ENCODE results near the gene FOXC1.

The FOXC1 gene

GRCh38 chr6:1609648-1610496 is at the start of gene FOXC1:
FOXC1 (plus strand) TSS chr6:1609915; CDS start chr6:1610446, 531 bp downstream.
- DNase-seq = peak; percentile 72 to 74

DNA sequence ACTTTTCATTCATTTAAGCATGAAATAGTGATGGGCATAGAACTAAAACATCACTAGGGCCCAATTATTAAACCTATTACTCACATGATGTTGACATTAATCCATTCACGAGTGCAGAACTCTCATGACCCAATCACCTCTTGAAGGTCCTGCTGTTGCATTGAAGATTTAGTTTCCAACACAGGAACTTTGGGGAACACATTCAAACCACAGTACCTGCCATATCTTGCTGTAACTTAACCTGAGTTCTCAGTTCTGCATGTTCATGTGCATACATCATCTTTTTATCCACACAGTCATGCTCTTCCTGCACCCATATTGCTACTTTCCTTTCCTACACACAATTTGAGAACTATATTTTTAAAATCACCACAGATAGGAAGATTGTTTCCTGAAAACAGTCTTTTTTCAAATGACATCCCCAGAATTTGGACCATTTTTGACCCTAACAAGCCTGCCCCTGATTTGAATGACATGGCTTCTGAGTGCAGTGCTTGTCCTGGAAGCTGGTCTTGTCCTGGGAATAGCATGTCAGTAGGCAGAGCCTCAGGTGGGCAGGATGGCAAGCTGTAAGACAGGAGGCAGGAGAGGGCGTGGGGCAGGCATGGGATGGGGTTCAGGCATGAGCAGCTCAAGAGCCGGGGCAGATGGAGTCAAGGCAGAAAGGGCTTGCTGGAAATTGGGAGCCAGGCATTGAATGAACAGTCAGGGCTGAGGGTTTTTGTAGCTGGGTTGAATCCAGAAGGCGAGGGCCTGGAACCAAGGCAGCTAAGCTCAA is 49.2 kb upstream of the FOXC1 start:
- DNase-seq = no peak

GRCh38 chr6:1561355-1561754 is 48.4 kb upstream of the FOXC1 start:
- no peak for DNase-seq

- DNase-seq = no peak
Measured at GRCh38 chr6:1562171-1562955, 47.4 kb upstream of the FOXC1 start.

DNA sequence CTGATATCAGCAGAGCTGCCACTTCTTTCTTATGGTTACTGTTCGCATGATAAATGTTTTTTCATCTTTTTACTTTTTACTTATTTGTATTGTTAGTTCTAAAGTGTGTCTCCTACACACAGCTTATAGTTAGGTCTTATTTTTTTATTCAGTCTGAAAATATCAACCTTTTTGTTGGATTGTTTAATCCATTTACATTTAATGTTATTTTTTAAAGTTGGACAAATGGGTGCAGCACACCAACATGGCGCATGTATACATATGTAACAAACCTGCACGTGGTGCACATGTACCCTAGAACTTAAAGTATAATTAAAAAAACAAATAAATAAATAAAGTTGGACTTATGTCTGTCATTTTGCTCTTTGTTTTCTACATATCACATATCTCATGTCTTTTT is 40.3 kb upstream of the FOXC1 start:
- no peak for DNase-seq

DNA sequence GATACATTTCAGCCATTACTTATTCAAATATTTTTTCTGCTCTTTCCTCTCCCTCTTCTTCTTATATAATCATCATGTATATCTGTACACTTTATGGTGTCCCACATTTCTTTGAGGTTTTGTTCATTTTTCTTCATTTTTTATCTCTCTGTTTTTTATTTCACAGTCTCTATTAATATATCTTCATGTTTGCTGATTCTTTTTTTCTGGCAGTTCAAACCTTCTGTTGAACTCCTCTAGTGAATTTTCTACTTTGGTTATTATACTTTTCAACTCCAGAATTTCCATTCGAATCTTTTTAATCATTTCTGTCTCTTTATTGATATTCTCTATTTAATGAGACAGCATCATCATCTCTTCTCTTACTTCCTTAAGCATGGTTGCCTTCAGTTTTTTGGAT is 38.9 kb upstream of the FOXC1 start:
- no peak for DNase-seq

GRCh38 chr6:1572892-1573291 is 36.8 kb upstream of the FOXC1 start:
- DNase-seq = no peak

- no peak for DNase-seq
Measured at GRCh38 chr6:1574083-1574761, 35.5 kb upstream of the FOXC1 start.

GRCh38 chr6:1574890-1575209 is 34.9 kb upstream of the FOXC1 start:
- DNase-seq = no peak

DNA sequence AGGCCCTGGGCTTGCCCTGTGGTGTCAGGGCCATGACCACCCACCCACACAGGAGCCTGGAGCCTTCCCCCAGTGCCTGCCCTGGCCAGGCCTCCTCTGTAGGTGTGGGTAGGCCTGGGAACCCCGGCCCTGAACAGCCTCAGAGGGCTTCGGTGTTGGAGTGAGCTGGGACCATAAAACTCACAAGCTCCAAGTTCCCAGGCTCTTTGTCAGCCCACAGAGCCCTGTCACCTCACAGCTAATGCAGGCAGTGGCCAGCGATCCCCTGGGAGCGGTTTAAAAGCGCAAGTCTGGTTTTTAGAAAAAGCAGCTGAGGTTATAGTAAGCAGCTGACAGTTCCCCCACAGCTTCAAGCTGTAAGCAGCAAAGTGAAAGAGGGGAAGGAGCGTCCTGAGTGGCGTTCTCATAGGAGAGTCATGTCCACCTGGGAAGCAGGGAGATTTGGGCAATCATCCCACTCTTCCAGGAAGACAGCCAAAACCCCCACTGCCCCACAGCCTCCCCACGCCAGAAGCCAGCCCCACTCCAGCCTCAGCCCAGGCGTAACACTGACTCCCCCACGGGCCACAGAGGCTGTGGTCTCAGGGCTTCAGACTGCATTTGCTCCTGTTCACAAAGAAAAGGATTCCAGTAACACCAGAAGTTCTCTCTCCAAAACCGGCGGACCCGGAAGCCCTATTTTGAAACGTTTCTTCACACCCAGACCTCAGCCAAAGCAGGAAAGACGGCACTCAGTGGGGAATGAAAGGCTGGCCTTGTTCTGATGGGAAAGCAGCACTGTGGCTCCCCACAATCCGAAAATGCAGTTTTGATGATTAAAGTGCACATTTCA is 34.3 kb upstream of the FOXC1 start:
- DNase-seq = no peak

DNA sequence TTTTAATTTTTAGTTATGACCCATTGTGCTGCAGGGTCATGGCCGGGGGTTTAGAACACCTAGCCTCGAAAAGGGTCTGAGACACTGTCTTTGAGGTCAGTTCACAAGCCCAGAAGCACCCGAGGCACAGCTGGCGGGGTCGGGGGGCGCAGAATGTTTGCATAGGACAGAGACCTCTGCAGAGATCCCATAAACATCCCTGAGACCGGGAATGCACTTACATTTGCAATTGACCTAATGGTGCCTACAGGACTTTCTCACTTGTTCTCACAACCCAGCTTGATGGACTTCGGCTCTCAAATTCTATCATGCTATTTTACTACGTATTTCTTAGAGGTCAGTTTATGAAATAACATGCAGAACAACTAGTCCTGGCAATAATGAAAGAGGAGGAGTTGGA is 33.5 kb upstream of the FOXC1 start:
- DNase-seq = no peak

DNA sequence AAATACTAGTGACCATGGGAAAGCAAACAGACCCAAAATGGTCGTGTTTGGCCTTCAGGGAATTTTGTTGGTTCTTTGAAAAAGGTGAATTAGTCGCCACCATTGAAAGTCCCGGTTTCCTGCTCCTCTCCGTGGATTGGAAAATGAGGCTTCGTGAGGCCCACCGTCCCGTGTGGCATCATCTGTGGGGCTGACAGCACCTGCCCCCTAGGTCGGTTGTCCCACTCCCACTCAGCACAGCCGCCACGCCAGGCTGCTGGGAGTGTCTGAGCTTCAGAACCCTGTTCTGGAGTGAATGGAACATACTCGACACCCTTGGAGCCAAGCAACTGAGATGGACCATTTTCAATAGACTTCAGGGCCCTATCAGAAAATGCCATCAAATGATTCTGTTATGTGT is 33.0 kb upstream of the FOXC1 start:
- no peak for DNase-seq

DNA sequence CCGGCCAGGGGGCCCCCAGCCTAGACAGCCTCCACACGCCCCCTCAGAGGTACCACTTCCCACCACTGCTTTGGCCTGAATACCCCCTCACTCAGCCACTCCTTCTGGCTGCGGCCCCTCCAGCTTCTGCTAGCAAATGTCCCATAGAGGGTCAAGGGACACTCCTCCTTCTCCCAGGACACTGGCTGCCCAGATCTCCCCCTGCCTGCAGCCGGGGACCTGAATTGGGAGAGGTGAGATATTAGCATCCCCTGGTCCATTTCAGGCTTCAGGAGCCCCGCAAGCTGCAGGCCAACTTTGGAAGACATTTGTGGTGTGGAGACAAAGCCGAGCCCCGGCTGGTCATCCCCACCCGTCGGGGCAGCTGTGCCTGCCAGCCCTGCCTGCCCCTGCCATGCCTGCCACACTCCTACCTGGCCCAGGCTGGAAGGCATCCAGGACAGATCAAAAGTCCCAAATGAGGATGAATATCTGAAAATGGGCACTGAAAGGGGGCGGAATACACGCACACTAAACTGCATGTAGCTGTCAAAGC is 32.5 kb upstream of the FOXC1 start:
- no peak for DNase-seq

- no peak for DNase-seq
Measured at GRCh38 chr6:1577896-1578745, 31.6 kb upstream of the FOXC1 start.

GRCh38 chr6:1579096-1579495 is 30.6 kb upstream of the FOXC1 start:
- DNase-seq = no peak

DNA sequence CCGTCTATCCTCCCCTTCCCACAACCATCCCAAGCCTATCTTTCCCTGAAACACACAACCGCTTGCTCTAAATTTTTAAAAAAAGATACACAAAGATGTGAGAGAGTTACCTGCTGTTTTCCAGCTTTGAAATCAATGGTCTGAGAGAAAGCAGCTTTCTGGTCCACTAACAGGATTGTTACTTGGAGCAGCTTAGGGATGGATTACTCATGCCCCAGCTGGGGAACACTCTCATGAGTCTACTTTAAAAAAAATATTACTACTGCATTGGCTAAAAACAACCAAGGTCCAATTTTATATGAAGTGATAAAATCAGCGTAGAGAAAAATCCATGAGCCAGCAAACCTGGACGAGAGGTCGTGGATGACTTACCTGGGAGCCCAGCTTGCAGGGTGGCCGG is 29.6 kb upstream of the FOXC1 start:
- DNase-seq = no peak

- DNase-seq = no peak
Measured at GRCh38 chr6:1580585-1580984, 29.1 kb upstream of the FOXC1 start.

DNA sequence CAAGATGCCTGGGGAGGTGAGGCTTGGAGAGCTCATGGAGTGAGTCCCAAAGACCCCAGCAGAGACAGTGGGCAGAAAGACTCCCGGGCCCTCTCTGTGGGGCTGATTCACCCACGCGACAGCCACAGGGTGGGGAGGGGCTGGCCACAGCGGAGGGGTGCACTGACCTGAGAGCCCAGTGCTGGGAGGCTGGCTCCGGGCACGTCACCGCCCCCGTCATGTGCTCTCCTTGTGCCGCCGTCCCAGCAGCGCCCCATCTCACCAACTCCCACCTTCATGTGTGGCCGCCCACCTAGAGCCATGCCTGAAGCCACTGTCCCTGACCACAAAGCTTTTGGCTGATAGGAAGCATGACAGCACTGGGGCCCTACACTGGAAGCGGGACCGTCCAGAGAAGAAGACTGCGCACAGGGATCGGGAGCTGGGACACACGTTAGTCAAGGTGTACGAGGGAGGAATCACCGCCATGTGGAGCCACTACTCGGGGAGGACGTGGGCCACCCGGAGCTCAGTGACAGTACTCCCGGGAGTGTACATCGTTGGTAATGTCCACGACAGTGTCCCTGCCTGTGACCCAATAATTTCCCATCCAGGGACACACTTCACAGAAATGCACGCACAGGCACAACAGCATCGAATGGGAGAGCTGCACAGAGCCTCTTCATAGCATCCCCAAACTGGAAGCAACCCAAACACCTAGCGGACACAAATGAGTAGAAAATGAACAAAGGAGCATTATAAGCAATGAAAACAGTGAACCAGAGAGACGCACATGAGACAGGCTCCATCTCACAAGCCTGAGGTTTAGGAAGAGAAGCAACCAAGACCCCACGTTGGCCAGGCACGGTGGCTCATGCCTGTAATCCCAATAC is 28.4 kb upstream of the FOXC1 start:
- no peak for DNase-seq

DNA sequence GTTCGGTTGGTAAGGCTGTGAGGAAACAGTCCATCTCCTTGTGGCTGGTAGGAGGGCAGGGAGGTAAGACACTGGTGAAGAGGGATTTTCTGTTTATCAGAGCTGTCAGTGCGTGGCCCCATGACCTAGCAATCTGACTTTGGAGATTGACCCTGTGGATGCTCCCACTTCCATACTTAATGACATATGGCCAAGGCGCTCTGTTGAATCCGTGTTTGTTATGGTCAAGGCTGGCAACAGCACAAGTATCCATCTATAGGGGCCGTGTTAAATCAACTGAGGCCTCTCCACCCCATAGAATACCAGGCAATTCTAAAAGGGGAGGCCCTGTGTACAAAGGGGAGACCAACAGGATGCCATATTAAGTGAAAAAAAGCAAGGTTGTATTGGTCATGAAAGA is 25.6 kb upstream of the FOXC1 start:
- no peak for DNase-seq
